ENCODE data around the gene SEBOX.

The SEBOX gene

GRCh38 chr17:28397687-28398279 is 32.8 kb upstream of the SEBOX start:
- H3K36me3 Mint-ChIP-seq (ENCODE audit: low read depth): peaks cover 35% of the 10 kb centered on the region
- H3K27ac Mint-ChIP-seq: no peak overlapping the region
- H3K4me3 Mint-ChIP-seq: no peak overlapping the region
- H3K9me3 Mint-ChIP-seq: no peaks in the 10 kb centered on the region
- H3K4me1 Mint-ChIP-seq (ENCODE audit: low read depth): peaks cover 5% of the 10 kb centered on the region
- no peaks in the 10 kb centered on the region for H3K27me3 Mint-ChIP-seq

DNA sequence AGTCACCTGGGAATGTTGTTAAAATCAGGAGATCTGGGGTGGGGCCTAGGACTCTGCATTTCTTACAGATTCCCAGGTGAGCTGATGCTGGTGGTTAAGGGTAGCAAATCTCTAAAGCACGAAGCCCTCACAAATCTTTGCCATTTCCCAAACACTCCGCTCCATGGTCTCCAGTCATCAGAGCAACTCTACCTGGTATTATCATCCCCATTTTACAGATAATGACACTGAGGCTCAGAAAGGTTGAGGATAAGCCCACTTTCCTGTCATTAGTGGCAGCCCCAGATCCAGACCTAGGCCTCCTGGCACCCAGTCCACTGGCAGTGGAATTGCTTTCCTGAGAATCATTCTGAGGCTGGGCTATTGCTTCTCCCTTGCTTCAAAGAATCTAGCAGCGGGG is 32.3 kb upstream of the SEBOX start:
- peaks cover 5% of the 10 kb centered on the region for H3K4me1 Mint-ChIP-seq (ENCODE audit: low read depth)
- no peaks in the 10 kb centered on the region for H3K27me3 Mint-ChIP-seq
- no peaks in the 10 kb centered on the region for H3K9me3 Mint-ChIP-seq
- H3K4me3 Mint-ChIP-seq: no peak overlapping the region
- H3K36me3 Mint-ChIP-seq (ENCODE audit: low read depth): peaks cover 40% of the 10 kb centered on the region
- H3K27ac Mint-ChIP-seq: no peak overlapping the region

GRCh38 chr17:28396635-28397239 is 31.7 kb upstream of the SEBOX start:
- H3K36me3 Mint-ChIP-seq (ENCODE audit: low read depth): peaks cover 40% of the 10 kb centered on the region
- no peaks in the 10 kb centered on the region for H3K27me3 Mint-ChIP-seq
- no peaks in the 10 kb centered on the region for H3K9me3 Mint-ChIP-seq
- H3K27ac Mint-ChIP-seq: no peak overlapping the region
- H3K4me3 Mint-ChIP-seq: no peak overlapping the region
- peaks cover under 1% of the 10 kb centered on the region for H3K4me1 Mint-ChIP-seq (ENCODE audit: low read depth)

DNA sequence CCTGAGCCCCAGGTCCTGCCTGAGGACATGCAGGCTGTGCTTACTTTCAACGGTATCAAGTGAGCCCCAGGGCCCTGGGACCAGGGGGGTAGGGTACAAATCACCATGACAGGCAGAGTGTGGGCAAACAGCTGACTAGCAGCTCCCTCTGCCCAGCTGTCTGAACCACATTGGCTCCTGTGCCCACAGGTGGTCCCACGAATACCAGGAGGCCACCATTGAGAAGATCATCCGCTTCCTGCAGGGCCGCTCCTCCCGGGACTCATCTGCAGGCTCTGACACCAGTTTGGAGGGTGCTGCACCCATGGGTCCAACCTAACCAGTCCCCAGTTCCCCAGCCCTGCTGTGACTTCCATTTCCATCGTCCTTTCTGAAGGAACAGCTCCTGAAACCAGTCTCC is 31.0 kb upstream of the SEBOX start:
- Mint-ChIP-seq H3K9me3 (no peaks in the 10 kb centered on the region), H3K4me1 (ENCODE audit: low read depth) (no peaks in the 10 kb centered on the region), H3K4me3 (no peak overlapping the region), H3K27me3 (no peaks in the 10 kb centered on the region), H3K27ac (no peak overlapping the region), H3K36me3 (ENCODE audit: low read depth) (peaks cover 47% of the 10 kb centered on the region)

DNA sequence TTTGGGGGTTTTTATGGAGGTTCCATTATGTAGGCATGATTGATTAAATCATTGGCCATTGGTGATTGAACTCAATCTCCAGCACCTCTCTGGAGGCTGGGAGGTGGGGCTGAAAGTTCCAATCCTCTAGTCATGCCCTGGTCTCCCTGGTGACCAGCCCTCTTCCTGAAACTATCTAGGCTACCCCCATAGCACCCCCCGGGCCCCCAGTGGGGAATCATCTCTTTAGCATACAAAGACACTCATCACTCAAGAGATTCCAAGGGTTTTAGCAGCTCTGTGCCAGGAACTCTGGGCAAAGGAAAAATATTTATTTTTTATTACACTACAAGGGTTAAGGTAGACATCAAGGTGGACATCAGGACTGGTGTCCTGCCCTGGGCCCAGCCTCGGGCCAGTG is 30.4 kb upstream of the SEBOX start:
- H3K27ac Mint-ChIP-seq: no peak overlapping the region

GRCh38 chr17:28394337-28395116 is 29.5 kb upstream of the SEBOX start:
- H3K27ac Mint-ChIP-seq: no peak overlapping the region
- H3K36me3 Mint-ChIP-seq (ENCODE audit: low read depth): peaks cover 59% of the 10 kb centered on the region
- H3K27me3 Mint-ChIP-seq: no peaks in the 10 kb centered on the region
- no peaks in the 10 kb centered on the region for H3K9me3 Mint-ChIP-seq
- H3K4me1 Mint-ChIP-seq (ENCODE audit: low read depth): no peaks in the 10 kb centered on the region
- H3K4me3 Mint-ChIP-seq: no peak overlapping the region

More for the DNA sequence above, 30.4 kb upstream of the SEBOX start:
- Mint-ChIP-seq H3K9me3 (no peaks in the 10 kb centered on the region), H3K27me3 (no peaks in the 10 kb centered on the region), H3K4me1 (ENCODE audit: low read depth) (no peaks in the 10 kb centered on the region), H3K36me3 (ENCODE audit: low read depth) (peaks cover 50% of the 10 kb centered on the region), H3K4me3 (no peak overlapping the region)

DNA sequence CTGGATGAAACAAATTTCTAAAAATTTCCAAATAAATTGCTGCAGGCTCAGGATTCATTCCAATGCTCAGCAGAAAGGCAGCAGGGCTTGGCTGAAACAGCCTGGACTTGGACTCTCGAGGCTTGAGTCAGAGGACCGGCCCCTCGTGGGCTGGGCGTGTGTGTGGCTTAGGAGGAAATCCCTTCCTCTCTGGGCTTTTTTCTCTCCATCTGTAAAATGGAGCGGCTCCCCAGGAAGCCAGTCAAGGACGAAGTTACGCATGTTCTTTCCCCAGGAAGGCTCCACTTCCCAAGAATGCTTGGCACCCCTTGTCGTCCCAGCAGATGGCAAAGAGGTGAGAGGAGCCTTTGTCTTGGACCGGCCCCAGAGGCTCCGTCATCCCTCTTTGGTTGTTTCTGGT is 27.5 kb upstream of the SEBOX start:
- H3K27me3 Mint-ChIP-seq: no peaks in the 10 kb centered on the region
- H3K27ac Mint-ChIP-seq: no peak overlapping the region
- peaks cover 67% of the 10 kb centered on the region for H3K36me3 Mint-ChIP-seq (ENCODE audit: low read depth)
- H3K4me3 Mint-ChIP-seq: no peak overlapping the region
- no peaks in the 10 kb centered on the region for H3K4me1 Mint-ChIP-seq (ENCODE audit: low read depth)
- H3K9me3 Mint-ChIP-seq: no peaks in the 10 kb centered on the region

DNA sequence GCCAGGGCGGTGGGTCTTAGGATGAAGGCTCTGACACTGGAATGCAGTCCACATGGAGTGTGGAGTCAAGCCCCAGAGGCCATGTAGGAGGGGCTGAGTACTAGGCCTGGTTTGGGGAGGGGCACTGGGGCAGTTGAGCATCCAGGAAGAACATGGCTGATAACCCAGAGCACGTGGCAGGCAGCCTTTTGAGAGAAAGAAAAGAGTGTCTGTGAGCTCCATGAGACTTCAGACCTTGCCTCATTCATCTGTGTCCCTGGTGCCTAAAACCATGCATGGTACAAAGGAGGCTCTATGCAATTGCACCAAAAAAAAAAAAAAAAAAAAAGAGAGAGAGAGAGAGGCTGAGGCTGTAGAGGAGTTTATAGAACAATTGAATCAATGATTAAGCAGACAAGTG is 26.4 kb upstream of the SEBOX start:
- H3K27me3 Mint-ChIP-seq: no peaks in the 10 kb centered on the region
- H3K9me3 Mint-ChIP-seq: no peaks in the 10 kb centered on the region
- H3K27ac Mint-ChIP-seq: no peak overlapping the region
- peaks cover 68% of the 10 kb centered on the region for H3K36me3 Mint-ChIP-seq (ENCODE audit: low read depth)
- no peaks in the 10 kb centered on the region for H3K4me1 Mint-ChIP-seq (ENCODE audit: low read depth)
- no peak overlapping the region for H3K4me3 Mint-ChIP-seq

GRCh38 chr17:28390984-28391383 is 26.0 kb upstream of the SEBOX start:
- Mint-ChIP-seq H3K36me3 (ENCODE audit: low read depth) (peaks cover 68% of the 10 kb centered on the region), H3K4me3 (no peak overlapping the region), H3K4me1 (ENCODE audit: low read depth) (no peaks in the 10 kb centered on the region), H3K27me3 (no peaks in the 10 kb centered on the region), H3K27ac (no peak overlapping the region), H3K9me3 (no peaks in the 10 kb centered on the region)

DNA sequence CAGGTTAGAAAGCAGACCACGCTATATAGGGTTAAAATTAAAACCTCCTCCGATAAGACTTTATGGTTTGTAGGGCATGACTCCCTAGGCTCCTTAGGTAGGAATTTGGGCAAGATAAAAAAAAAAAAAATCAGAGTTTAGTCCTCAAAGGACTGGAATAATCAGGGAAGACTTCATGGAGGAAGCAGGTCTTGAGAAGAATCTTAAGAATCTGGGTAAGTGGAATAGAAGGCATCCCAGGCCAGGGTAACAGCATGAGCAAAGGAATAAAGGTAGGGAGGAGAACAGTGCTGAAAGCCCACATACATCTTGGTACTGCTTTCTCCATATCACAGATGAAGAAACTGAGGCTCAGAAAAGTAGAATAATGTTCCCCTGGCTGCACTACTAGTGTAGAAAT is 25.6 kb upstream of the SEBOX start:
- H3K9me3 Mint-ChIP-seq: no peaks in the 10 kb centered on the region
- H3K27ac Mint-ChIP-seq: no peak overlapping the region
- peaks cover 66% of the 10 kb centered on the region for H3K36me3 Mint-ChIP-seq (ENCODE audit: low read depth)
- H3K4me1 Mint-ChIP-seq (ENCODE audit: low read depth): peaks cover 4% of the 10 kb centered on the region
- H3K27me3 Mint-ChIP-seq: no peaks in the 10 kb centered on the region
- H3K4me3 Mint-ChIP-seq: no peak overlapping the region

DNA sequence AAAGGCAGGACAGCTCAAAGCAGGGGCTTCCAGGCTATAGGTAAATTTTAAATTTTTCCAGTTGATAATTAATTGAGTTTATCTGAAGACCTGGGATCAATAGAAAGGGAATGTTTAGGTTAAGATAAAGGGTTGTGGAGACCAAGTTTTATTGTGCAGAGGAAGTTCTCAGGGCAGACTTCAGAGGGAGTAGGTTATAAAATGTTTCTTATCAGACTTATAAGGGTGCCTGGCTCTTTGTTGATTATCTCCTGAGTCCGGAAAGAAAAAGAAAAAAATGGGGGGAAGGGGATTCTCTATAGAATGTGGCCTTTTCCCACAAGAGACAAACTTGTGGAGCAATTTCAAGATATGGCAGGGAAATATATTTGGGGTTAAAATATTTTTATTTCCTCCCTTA is 25.1 kb upstream of the SEBOX start:
- Mint-ChIP-seq H3K4me1 (ENCODE audit: low read depth) (peaks cover 8% of the 10 kb centered on the region), H3K36me3 (ENCODE audit: low read depth) (peaks cover 65% of the 10 kb centered on the region), H3K27ac (no peak overlapping the region), H3K9me3 (no peaks in the 10 kb centered on the region), H3K27me3 (no peaks in the 10 kb centered on the region), H3K4me3 (no peak overlapping the region)

GRCh38 chr17:28388106-28388505 is 23.1 kb upstream of the SEBOX start:
- peaks cover 54% of the 10 kb centered on the region for H3K36me3 Mint-ChIP-seq (ENCODE audit: low read depth)
- no peaks in the 10 kb centered on the region for H3K9me3 Mint-ChIP-seq
- H3K4me1 Mint-ChIP-seq (ENCODE audit: low read depth): peaks cover 19% of the 10 kb centered on the region
- H3K27ac Mint-ChIP-seq: no peak overlapping the region
- no peak overlapping the region for H3K4me3 Mint-ChIP-seq
- H3K27me3 Mint-ChIP-seq: peaks cover 4% of the 10 kb centered on the region

GRCh38 chr17:28386391-28386790 is 21.4 kb upstream of the SEBOX start:
- Mint-ChIP-seq H3K4me1 (ENCODE audit: low read depth) (peaks cover 25% of the 10 kb centered on the region), H3K27ac (no peak overlapping the region), H3K36me3 (ENCODE audit: low read depth) (peaks cover 49% of the 10 kb centered on the region), H3K4me3 (no peak overlapping the region), H3K27me3 (peaks cover 8% of the 10 kb centered on the region), H3K9me3 (no peaks in the 10 kb centered on the region)

DNA sequence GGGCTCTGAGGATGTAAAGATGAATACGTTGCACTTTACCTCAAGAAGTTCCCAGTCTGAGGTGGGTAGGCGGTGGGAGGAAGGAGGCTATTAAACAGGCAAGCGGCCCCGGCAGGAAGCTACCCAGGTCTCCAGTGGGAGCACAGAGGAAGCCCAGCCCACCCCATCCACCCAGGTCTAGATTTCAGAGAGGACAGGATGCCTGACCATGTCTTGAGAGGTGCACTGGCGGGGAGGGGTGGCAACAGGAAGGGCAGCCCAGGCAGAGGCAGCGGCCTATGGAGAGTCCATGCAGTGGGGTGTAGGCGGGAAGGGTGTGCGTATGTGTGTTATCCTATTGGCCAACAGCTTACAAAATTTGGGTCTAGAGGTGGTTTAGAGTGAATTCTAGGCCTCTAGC is 20.4 kb upstream of the SEBOX start:
- Mint-ChIP-seq H3K36me3 (ENCODE audit: low read depth) (peaks cover 41% of the 10 kb centered on the region), H3K27me3 (peaks cover 8% of the 10 kb centered on the region), H3K4me3 (peak overlapping the region; percentile 87), H3K9me3 (no peaks in the 10 kb centered on the region), H3K27ac (peak overlapping the region; percentile 65), H3K4me1 (ENCODE audit: low read depth) (peaks cover 28% of the 10 kb centered on the region)

DNA sequence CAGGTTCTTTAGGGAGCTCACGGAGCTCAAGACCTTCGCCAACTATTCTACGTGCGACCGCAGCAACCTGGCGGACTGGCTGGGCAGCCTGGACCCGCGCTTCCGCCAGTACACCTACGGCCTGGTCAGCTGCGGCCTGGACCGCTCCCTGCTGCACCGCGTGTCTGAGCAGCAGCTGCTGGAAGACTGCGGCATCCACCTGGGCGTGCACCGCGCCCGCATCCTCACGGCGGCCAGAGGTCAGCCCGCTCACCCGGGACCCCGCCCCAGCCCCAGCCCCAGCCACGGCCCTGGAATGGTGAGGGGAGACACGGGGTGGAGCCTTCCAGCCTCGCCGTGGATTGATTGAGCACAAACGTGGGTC is 20.0 kb upstream of the SEBOX start:
- Mint-ChIP-seq H3K4me3 (peak overlapping the region; percentile 87), H3K27ac (peak overlapping the region; percentile 82), H3K4me1 (ENCODE audit: low read depth) (peaks cover 28% of the 10 kb centered on the region), H3K9me3 (no peaks in the 10 kb centered on the region), H3K36me3 (ENCODE audit: low read depth) (peaks cover 37% of the 10 kb centered on the region), H3K27me3 (peaks cover 8% of the 10 kb centered on the region)
